B cell (primary cell): ENCODE measurements around the gene SASH1. TPM values are rescaled to one million over a fixed set of nuclear protein-coding genes. Genes with fewer than 3 reads are reported as not detected.

Experiments
- ATAC-seq: fragments of 200-7000 bp; cut with Tn5 transposase; one replicate; pipeline ENCODE4 v1.10.0; 2021; ENCODE audit warnings: low read depth, mild to moderate bottlenecking, moderate number of reproducible peaks, moderate library complexity
- CTCF ChIA-PET: fragments of 350-600 bp; sonication (Branson Sonifier 250); formaldehyde crosslinking; loops from one replicate; lab custom pipeline; 2021; ENCODE audit warnings: antibody characterized with exemption, inconsistent platforms; lab: Charles Lee
- POLR2A ChIA-PET: fragments of 350-600 bp; sonication (Branson Sonifier 250); formaldehyde crosslinking; loops from one replicate; lab custom pipeline; 2021; ENCODE audit warnings: antibody characterized with exemption; lab: Charles Lee
- DNase-seq: peaks from one replicate; pipeline ENCODE4 v3.0.0; 2013
- H2AFZ ChIP-seq: 2 replicates; pipeline ENCODE4 v1.6.1; 2012; ENCODE audit warnings: mild to moderate bottlenecking, low read depth, low read length; ENCODE audit not compliant: insufficient read depth, poor library complexity, severe bottlenecking
- H3K27ac ChIP-seq, 2 donors: 1 replicate in 1 of 2; 2 replicates in 1 of 2; pipeline ENCODE4 v1.5.1; 2012 to 2013; ENCODE audit warnings: low read length in 2 of 2, mild to moderate bottlenecking in 2 of 2, moderate library complexity in 1 of 2
- H3K27me3 ChIP-seq, 4 experiments: fragments of 200-600 bp in 1 of 4; sonication (generic) in 1 of 4; replicated peaks in 1 of 4; 1 replicate in 2 of 4; 2 replicates in 2 of 4; pipeline versions ENCODE4 v1.6.1 to v1.7.0; 2013 to 2016; ENCODE audit warnings: low read length in 3 of 4, mild to moderate bottlenecking in 2 of 4, mixed read lengths in 1 of 4, moderate library complexity in 1 of 4; ENCODE audit not compliant: insufficient read depth in 4 of 4, control insufficient read depth in 3 of 4; ENCODE audit errors: control extremely low read depth in 1 of 4
- H3K36me3 ChIP-seq, 2 experiments: replicated peaks in 1 of 2; 1 replicate in 1 of 2; 2 replicates in 1 of 2; pipeline versions ENCODE4 v1.6.1 to v1.7.1; 2013; ENCODE audit warnings: low read length in 1 of 2; ENCODE audit not compliant: insufficient read depth in 2 of 2, control insufficient read depth in 1 of 2; ENCODE audit errors: control extremely low read depth in 1 of 2, extremely low read depth in 1 of 2
- H3K4me1 ChIP-seq, 2 donors: fragments of 200-600 bp in 1 of 2; sonication (generic) in 1 of 2; 1 replicate in 1 of 2; 2 replicates in 1 of 2; pipeline versions ENCODE4 v1.5.1 to v1.6.1; 2013 to 2017; ENCODE audit warnings: low read length in 2 of 2; ENCODE audit not compliant: control insufficient read depth in 2 of 2, insufficient read depth in 2 of 2
- H3K4me2 ChIP-seq: replicated peaks from 2 replicates; pipeline ENCODE3; 2012; ENCODE audit warnings: mild to moderate bottlenecking, low read depth, low read length; ENCODE audit not compliant: poor library complexity, severe bottlenecking
- H3K4me3 ChIP-seq, 5 experiments: fragments of 200-600 bp in 1 of 5; sonication (generic) in 1 of 5; 1 replicate in 3 of 5; 2 replicates in 2 of 5; pipeline versions ENCODE4 v1.5.1 to v1.7.0; 2011 to 2016; ENCODE audit warnings: low read length in 4 of 5, mild to moderate bottlenecking in 4 of 5, low read depth in 2 of 5, control low read depth in 1 of 5, moderate library complexity in 1 of 5; ENCODE audit not compliant: insufficient read depth in 1 of 5; ENCODE audit errors: control extremely low read depth in 1 of 5, extremely low read depth in 1 of 5
- H3K79me2 ChIP-seq: fragments of 200-600 bp; sonication (generic); one replicate; pipeline ENCODE4 v1.6.0; 2016; ENCODE audit warnings: low read length; ENCODE audit not compliant: control insufficient read depth, insufficient read depth
- H3K9ac ChIP-seq: fragments of 200-600 bp; sonication (generic); 2 replicates; pipeline ENCODE4 v1.6.1; 2017; ENCODE audit warnings: mild to moderate bottlenecking, low read length, moderate library complexity
- H3K9me3 ChIP-seq, 3 donors: one replicate each; pipeline versions ENCODE4 v1.6.1 to v1.7.1; 2013; ENCODE audit warnings: low read length in 2 of 3; ENCODE audit not compliant: control insufficient read depth in 2 of 3, insufficient read depth in 1 of 3; ENCODE audit errors: control extremely low read depth in 1 of 3
- H4K20me1 ChIP-seq: 2 replicates; pipeline ENCODE4 v1.6.0; 2012; ENCODE audit warnings: mild to moderate bottlenecking, low read length; ENCODE audit not compliant: insufficient read depth, control insufficient read depth, poor library complexity, severe bottlenecking
- H3K27ac Mint-ChIP-seq: one replicate; pipeline ENCODE4 v1.8.0; 2021; ENCODE audit warnings: mixed read lengths
- H3K27me3 Mint-ChIP-seq: one replicate; pipeline ENCODE4 v1.8.0; 2021; ENCODE audit warnings: mixed read lengths
- H3K4me1 Mint-ChIP-seq: one replicate; pipeline ENCODE4 v1.8.0; 2021; ENCODE audit warnings: mixed read lengths
- H3K4me3 Mint-ChIP-seq: one replicate; pipeline ENCODE4 v1.8.0; 2021; ENCODE audit warnings: mixed read lengths
- H3K9me3 Mint-ChIP-seq: one replicate; pipeline ENCODE4 v1.8.0; 2022; ENCODE audit warnings: mixed read lengths; ENCODE audit not compliant: insufficient read depth
- CTCF ChIP-seq: fragments of 200-600 bp; IDR thresholded peaks from one replicate; pipeline ENCODE4 v1.8.0; 2022; ENCODE audit warnings: antibody characterized with exemption, mild to moderate bottlenecking
- EZH2 ChIP-seq: IDR thresholded peaks from 2 replicates; pipeline ENCODE4 v1.6.1; 2012; ENCODE audit warnings: borderline replicate concordance, low read depth, mild to moderate bottlenecking, moderate library complexity, low read length; ENCODE audit not compliant: insufficient read depth, poor library complexity, severe bottlenecking
- WGBS: methylation state at CpG from one replicate; pipeline ENCODE4 v1.1.5; 2013; ENCODE audit warnings: missing lambda C conversion rate; ENCODE audit not compliant: insufficient coverage; 5-methylcytosine and 5-hydroxymethylcytosine counted together
- intact Hi-C: fragments of 100-400 bp; cut with micrococcal nuclease; formaldehyde crosslinking; loops from one replicate; pipeline ENCODE4 v1.10.0; 2022
- polyA plus RNA-seq: library from polyadenylated mRNA; depleted of rRNA; stranded (reverse); fragments of >200 nt; gene quantifications from 2 replicates; pipeline ENCODE4 v1.2.3, GENCODE V29; 2012
- total RNA-seq, 2 donors: library from RNA; stranded (reverse); fragments of 120-200 nt in 1 of 2; gene quantifications; 1 replicate in 1 of 2; 2 replicates in 1 of 2; pipeline versions ENCODE4 v1.2.3 to v1.2.4, GENCODE V29; 2013 to 2022

SASH1 gene
- total and polyA plus RNA-seq, 2 donors (not counting 1 experiment from before 2014, with no cell fraction given): 0.01 to 0.07 TPM

GRCh38 chr6:148405894-148406293 is 63.3 kb downstream of the SASH1 start:
- no peaks in the 10 kb centered on the region for H3K9me3 Mint-ChIP-seq
- intact Hi-C loops: no loop called here
- no peak overlapping the region for H3K27ac Mint-ChIP-seq
- Histone ChIP-seq H3K4me2 (no peak overlapping the region), H4K20me1 (no peaks in the 10 kb centered on the region), H3K36me3 (no peaks in the 10 kb centered on the region), H3K79me2 (no peaks in the 10 kb centered on the region), H3K4me1 (no peaks in the 10 kb centered on the region), H3K9me3 (no peaks in the 10 kb centered on the region), H2AFZ (no peak overlapping the region), H3K9ac (no peak overlapping the region), H3K4me3 (no peak overlapping the region), H3K27ac (no peak overlapping the region), H3K27me3 (no peaks in the 10 kb centered on the region)
- ChIA-PET POLR2A (no interaction called here), CTCF (no interaction called here)
- DNase-seq (no peak), ATAC-seq (no peak)
- TF ChIP-seq CTCF (no peak), EZH2 (no peak)
- no peak overlapping the region for H3K4me3 Mint-ChIP-seq
- H3K4me1 Mint-ChIP-seq: no peaks in the 10 kb centered on the region
- 72% methylated on average over 2 of the region's 2 CpGs for WGBS
- peaks cover 24% of the 10 kb centered on the region for H3K27me3 Mint-ChIP-seq

GRCh38 chr6:148406579-148407371 is 64.1 kb downstream of the SASH1 start:
- no peak for DNase-seq
- CTCF ChIA-PET: no interaction called here
- H3K9ac ChIP-seq: no peak overlapping the region

More at GRCh38 chr6:148406579-148407371, 64.1 kb downstream of the SASH1 start:
- H3K4me1 Mint-ChIP-seq: no peaks in the 10 kb centered on the region
- Histone ChIP-seq H4K20me1 (no peaks in the 10 kb centered on the region), H3K27ac (no peak overlapping the region), H3K36me3 (no peaks in the 10 kb centered on the region), H3K27me3 (no peaks in the 10 kb centered on the region), H3K4me3 (no peak overlapping the region), H3K4me1 (no peaks in the 10 kb centered on the region), H3K79me2 (no peaks in the 10 kb centered on the region), H3K4me2 (no peak overlapping the region), H2AFZ (no peak overlapping the region), H3K9me3 (no peaks in the 10 kb centered on the region)
- no peak for ATAC-seq
- intact Hi-C loops: no loop called here
- no peak overlapping the region for H3K4me3 Mint-ChIP-seq
- peaks cover 24% of the 10 kb centered on the region for H3K27me3 Mint-ChIP-seq
- POLR2A ChIA-PET: no interaction called here
- 75% methylated on average over 3 of the region's 6 CpGs for WGBS
- no peaks in the 10 kb centered on the region for H3K9me3 Mint-ChIP-seq
- H3K27ac Mint-ChIP-seq: no peak overlapping the region
- TF ChIP-seq EZH2 (no peak), CTCF (no peak)
